ENCODE data around the gene AATK.

DNA sequence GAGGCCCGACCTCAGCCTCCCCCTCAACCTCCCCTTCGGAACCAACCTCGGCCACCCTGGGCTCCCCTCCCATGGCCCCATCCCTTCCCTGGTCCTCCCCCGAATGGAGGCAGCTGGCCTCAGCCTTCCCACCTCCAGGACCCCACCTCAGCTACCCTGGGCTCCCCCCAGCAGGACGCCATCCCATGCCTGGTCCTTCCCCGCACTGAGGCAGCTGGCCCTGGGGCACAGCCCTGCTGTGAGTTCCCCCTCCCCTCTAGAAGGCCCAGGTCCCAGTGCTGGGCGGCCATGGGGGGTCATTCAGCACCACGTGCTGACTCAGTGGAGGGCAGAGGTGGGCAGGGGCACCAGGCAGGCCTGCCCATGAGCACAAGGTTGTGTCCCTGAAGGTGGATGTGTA lies 29.7 kb downstream of the AATK start:
- TF ChIP-seq, protein P1, sequence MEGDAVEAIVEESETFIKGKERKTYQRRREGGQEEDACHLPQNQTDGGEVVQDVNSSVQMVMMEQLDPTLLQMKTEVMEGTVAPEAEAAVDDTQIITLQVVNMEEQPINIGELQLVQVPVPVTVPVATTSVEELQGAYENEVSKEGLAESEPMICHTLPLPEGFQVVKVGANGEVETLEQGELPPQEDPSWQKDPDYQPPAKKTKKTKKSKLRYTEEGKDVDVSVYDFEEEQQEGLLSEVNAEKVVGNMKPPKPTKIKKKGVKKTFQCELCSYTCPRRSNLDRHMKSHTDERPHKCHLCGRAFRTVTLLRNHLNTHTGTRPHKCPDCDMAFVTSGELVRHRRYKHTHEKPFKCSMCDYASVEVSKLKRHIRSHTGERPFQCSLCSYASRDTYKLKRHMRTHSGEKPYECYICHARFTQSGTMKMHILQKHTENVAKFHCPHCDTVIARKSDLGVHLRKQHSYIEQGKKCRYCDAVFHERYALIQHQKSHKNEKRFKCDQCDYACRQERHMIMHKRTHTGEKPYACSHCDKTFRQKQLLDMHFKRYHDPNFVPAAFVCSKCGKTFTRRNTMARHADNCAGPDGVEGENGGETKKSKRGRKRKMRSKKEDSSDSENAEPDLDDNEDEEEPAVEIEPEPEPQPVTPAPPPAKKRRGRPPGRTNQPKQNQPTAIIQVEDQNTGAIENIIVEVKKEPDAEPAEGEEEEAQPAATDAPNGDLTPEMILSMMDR (conservative IDR thresholded peaks at IDR 0.05; ENCODE audit: low read depth, low read length) = no peak
- no peak for TF ChIP-seq POLR2A (IDR thresholded peaks at IDR 0.05; ENCODE audit: low read depth, low read length)
- TF ChIP-seq, protein P2, sequence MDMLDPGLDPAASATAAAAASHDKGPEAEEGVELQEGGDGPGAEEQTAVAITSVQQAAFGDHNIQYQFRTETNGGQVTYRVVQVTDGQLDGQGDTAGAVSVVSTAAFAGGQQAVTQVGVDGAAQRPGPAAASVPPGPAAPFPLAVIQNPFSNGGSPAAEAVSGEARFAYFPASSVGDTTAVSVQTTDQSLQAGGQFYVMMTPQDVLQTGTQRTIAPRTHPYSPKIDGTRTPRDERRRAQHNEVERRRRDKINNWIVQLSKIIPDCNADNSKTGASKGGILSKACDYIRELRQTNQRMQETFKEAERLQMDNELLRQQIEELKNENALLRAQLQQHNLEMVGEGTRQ (IDR thresholded peaks at IDR 0.05; ENCODE audit: low read depth, low read length) = no peak

All from IMR-90 (cell line).